Pancreas (tissue), 10 donors: ENCODE measurements around the gene PPP1R3D. TPM values are rescaled to one million over a fixed set of nuclear protein-coding genes. Genes with fewer than 3 reads are reported as not detected.
"Not testable (repeated sequence)": the region's sequence is repeated elsewhere in the genome, so short reads cannot be mapped to it uniquely, and the experiment has no call there.

Experiments
- ATAC-seq, 4 donors: fragments of 200-7000 bp; cut with Tn5 transposase; one replicate each; pipeline versions ENCODE4 v1.8.0 to v1.9.1; 2020; ENCODE audit warnings: mild to moderate bottlenecking in 4 of 4, moderate library complexity in 4 of 4
- DNase-seq, 6 donors: peaks; one replicate each; pipeline ENCODE4 v3.0.0-alpha.2; 2020
- FAIRE-seq: peaks from 2 replicates; lab custom pipeline; 2012; peaks lifted over from hg19 to GRCh38; lab: Jason Lieb, UNC
- H3K27ac ChIP-seq, 4 donors: fragments of 200-600 bp; sonication (generic); 1 replicate in 3 of 4; 2 replicates in 1 of 4; pipeline versions ENCODE4 v1.5.0 to v1.8.0; 2020
- H3K27me3 ChIP-seq, 4 donors: fragments of 200-600 bp; one replicate each; pipeline ENCODE4 v1.8.0; 2021
- H3K36me3 ChIP-seq, 3 donors: fragments of 200-600 bp; sonication (generic) in 1 of 3; one replicate each; pipeline versions ENCODE4 v1.5.0 to v1.8.0; 2020 to 2021
- H3K4me1 ChIP-seq, 3 donors: fragments of 200-600 bp; one replicate each; pipeline ENCODE4 v1.8.0; 2021
- H3K4me3 ChIP-seq, 4 donors: fragments of 200-600 bp; sonication (generic) in 2 of 4; one replicate each; pipeline versions ENCODE4 v1.5.0 to v1.8.0; 2020 to 2021
- H3K9me3 ChIP-seq, 4 donors: fragments of 200-600 bp; one replicate each; pipeline ENCODE4 v1.8.0; 2021
- WGBS, 2 donors: extraction: QIAGEN DNeasy Blood & Tissue Kit; methylation state at CpG; one replicate each; pipeline ENCODE4 v1.1.7; 2013; 5-methylcytosine and 5-hydroxymethylcytosine counted together
- intact Hi-C, 3 donors: fragments of 100-400 bp; cut with DNase I; formaldehyde crosslinking; loops; one replicate each; pipeline versions ENCODE4 v1.11.1 to v1.14.2; 2022
- polyA plus RNA-seq, 2 donors: library from polyadenylated mRNA; stranded (reverse); fragments of 200-250 nt; gene quantifications; one replicate each; pipeline ENCODE4 v1.2.3, GENCODE V29; 2013
- total RNA-seq, 6 donors: library from RNA; stranded (reverse); fragmentation: NEBNext Ultra II Directional in 4 of 6; extraction: Animal tissue kit (Norgen Biotek cat#: 25700) in 4 of 6; gene quantifications; one replicate each; pipeline versions ENCODE4 v1.2.1 to v1.2.4, GENCODE V29; 2021 to 2023
- TF ChIP-seq, protein P1 (sequence below), 4 donors: fragments of 200-600 bp; sonication (generic) in 3 of 4; IDR thresholded peaks; one replicate each; pipeline versions ENCODE4 v1.5.0 to v1.8.0; 2021; ENCODE audit warnings: antibody characterized with exemption in 4 of 4
- donor health status: healthy with polysubstance abuse.
- donor health status: DM: no; HTN: no; CAD: no; lungs with moderate emphysema.
- donor health status: DM: no; HTN: no; CAD: no.
- donor health status: control.
- donor health status: control.
- donor health status: Bipolar disorder and iron deficiency.
- donor health status: DM: yes; HTN: yes; CAD: no.
- donor health status: DM: no; HTN: no; CAD: no.
- donor health status: DM: no; HTN: no; CAD: no.
- donor health status: DM: yes; HTN: yes; CAD: no.

PPP1R3D gene
- total and polyA plus RNA-seq, 8 donors, result 1.4 to 6.3 (median 3.6) TPM

DNA sequence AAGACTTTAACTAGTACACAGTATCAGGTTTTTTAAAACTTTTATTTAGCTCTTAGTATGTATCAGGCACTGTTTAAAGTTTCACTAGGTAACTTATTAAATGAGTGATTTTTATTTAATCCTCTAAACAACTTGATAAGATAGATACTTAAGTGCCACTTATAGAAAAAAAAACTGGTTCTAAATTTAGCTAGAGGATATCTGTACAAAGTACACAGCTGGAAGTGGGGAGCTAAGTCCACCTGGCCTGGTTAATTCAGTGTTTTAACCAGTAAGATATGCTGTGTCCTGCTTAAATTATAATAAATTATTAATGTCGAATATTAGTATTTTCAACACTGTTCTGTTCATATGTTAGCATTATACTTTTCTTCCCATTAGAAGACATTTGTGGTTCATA lies 44.2 kb downstream of the PPP1R3D start:
- intact Hi-C loops, result no loop called here
- Histone ChIP-seq H3K27me3 (no peaks in the 10 kb centered on the region), H3K4me1 (peaks cover 3 to 7% (median 4%) of the 10 kb centered on the region in 3 donors), H3K27ac (no peak overlapping the region), H3K9me3 (no peaks in the 10 kb centered on the region), H3K36me3 (no peaks in the 10 kb centered on the region), H3K4me3 (no peak overlapping the region)
- no peak for DNase-seq
- WGBS, 2 donors, result 37 to 38% methylated on average over 1 of the region's 1 CpG
- no peak for FAIRE-seq
- peak in 1 of 4 donors; percentile 54 for ATAC-seq
- TF ChIP-seq, protein P1, sequence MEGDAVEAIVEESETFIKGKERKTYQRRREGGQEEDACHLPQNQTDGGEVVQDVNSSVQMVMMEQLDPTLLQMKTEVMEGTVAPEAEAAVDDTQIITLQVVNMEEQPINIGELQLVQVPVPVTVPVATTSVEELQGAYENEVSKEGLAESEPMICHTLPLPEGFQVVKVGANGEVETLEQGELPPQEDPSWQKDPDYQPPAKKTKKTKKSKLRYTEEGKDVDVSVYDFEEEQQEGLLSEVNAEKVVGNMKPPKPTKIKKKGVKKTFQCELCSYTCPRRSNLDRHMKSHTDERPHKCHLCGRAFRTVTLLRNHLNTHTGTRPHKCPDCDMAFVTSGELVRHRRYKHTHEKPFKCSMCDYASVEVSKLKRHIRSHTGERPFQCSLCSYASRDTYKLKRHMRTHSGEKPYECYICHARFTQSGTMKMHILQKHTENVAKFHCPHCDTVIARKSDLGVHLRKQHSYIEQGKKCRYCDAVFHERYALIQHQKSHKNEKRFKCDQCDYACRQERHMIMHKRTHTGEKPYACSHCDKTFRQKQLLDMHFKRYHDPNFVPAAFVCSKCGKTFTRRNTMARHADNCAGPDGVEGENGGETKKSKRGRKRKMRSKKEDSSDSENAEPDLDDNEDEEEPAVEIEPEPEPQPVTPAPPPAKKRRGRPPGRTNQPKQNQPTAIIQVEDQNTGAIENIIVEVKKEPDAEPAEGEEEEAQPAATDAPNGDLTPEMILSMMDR (IDR thresholded peaks at IDR 0.05), result no peak

DNA sequence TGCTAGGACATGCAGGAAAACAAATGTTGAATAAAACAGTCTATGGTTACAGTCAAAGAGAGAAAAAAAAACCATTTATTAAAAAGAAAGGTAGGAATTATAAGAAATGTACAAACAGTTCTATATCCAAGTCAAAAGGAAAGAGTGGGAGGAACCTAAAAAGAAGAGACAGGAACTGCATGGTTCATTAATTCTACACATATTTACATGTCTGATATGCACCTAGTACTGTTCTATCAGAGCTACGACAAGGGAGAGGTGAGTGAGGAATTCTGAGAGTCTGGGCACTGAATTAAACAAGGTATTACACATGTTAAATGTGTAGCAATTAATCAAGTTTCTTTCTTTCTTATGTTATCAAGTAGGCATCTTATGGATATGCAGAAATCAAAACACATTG lies 48.5 kb downstream of the PPP1R3D start:
- WGBS, 2 donors, result 59 to 79% methylated on average over 1 of the region's 1 CpG
- H3K27me3 ChIP-seq, result no peaks in the 10 kb centered on the region
- no peak for DNase-seq
- no peak overlapping the region for H3K27ac ChIP-seq
- no peaks in the 10 kb centered on the region for H3K36me3 ChIP-seq
- no peaks in the 10 kb centered on the region for H3K9me3 ChIP-seq
- TF ChIP-seq, protein P1 (IDR thresholded peaks at IDR 0.05), result no peak
- peaks cover 3 to 7% (median 4%) of the 10 kb centered on the region in 3 donors for H3K4me1 ChIP-seq
- no peak overlapping the region for H3K4me3 ChIP-seq
- no peak for ATAC-seq
- intact Hi-C loops, result no loop called here
- no peak for FAIRE-seq

DNA sequence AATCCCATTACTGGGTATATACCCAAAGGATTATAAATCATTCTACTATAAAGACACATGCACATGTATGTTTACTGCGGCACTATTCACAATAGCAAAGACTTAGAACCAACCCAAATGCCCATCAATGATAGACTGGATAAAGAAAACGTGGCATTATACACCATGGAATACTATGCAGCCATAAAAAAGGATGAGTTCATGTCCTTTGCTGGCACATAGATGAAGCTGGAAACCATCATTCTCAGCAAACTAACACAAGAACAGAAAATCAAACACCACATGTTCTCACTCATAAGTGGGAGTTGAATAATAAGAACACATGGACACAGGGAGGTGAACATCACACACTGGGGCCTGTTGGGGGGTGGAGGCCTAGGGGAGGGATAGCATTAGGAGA lies 50.1 kb downstream of the PPP1R3D start:
- H3K9me3 ChIP-seq, H3K27ac ChIP-seq, H3K36me3 ChIP-seq, intact Hi-C loops, H3K4me1 ChIP-seq, DNase-seq, ATAC-seq, FAIRE-seq, H3K4me3 ChIP-seq, H3K27me3 ChIP-seq: not testable (repeated sequence)
- WGBS, 2 donors, result 85 to 93% methylated on average over 2 of the region's 2 CpGs

DNA sequence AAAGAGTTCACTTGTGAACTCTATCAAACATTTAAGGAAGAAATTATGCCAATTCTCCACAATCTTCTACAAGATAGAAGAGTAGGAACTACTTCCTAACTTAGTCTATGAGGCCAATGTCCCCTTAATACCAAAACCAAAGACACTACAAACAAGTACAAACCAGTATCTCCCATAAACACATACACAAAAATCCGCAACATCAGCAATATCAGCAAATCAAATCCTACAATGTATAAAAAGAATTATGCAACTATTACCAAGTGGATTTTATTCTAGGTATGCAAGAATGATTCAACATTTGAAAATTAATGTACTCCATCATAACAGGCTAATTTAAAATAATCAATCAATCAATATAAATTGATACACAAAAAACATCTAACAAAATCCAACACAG lies 52.1 kb downstream of the PPP1R3D start:
- no peak overlapping the region for H3K4me3 ChIP-seq
- FAIRE-seq, result no peak
- peaks cover 0 to 5% (median 0%) of the 10 kb centered on the region in 3 donors for H3K4me1 ChIP-seq
- 88 to 95% methylated on average over 1 of the region's 1 CpG for WGBS, 2 donors
- H3K36me3 ChIP-seq, result no peaks in the 10 kb centered on the region
- no peak for ATAC-seq
- H3K27ac ChIP-seq, result no peak overlapping the region
- DNase-seq, result no peak
- H3K9me3 ChIP-seq, result no peaks in the 10 kb centered on the region
- no peaks in the 10 kb centered on the region for H3K27me3 ChIP-seq
- intact Hi-C loops, result no loop called here
- TF ChIP-seq, protein P1 (IDR thresholded peaks at IDR 0.05), result no peak

Other genes with a start within 250 kb of the PPP1R3D start
- 1 to 10 TPM; 1.3 to 4.7 (median 2.5) TPM for gene SYCP2, start 6.7 kb downstream of the PPP1R3D start, total RNA-seq
- 1 to 10 TPM; 4.0 to 4.4 TPM for gene SYCP2, start 6.7 kb downstream of the PPP1R3D start, polyA plus RNA-seq
- gene FAM217B, start 84 bp upstream of the PPP1R3D start, total RNA-seq, result 1 to 10 TPM; 2.5 to 6.6 (median 3.9) TPM
- 1 to 10 TPM; 1.4 to 2.3 TPM for gene FAM217B, start 84 bp upstream of the PPP1R3D start, polyA plus RNA-seq
- gene CDH26, start 18.1 kb upstream of the PPP1R3D start, total RNA-seq, result under 1 TPM; 0.13 to 0.97 (median 0.42) TPM
- 1 to 10 TPM in 1 of 2 donors, under 1 TPM in 1; 0.89 to 1.1 TPM for gene CDH26, start 18.1 kb upstream of the PPP1R3D start, polyA plus RNA-seq